HG02852 (cell line): ENCODE measurements around the gene SLC24A4.

Experiments used
- ATAC-seq: cut with Tn5 transposase; IDR thresholded peaks from one replicate; pipeline ENCODE4 v1.9.1; 2021; ENCODE audit warnings: mild to moderate bottlenecking, moderate library complexity; ENCODE audit not compliant: unreplicated experiment

Gene SLC24A4

DNA sequence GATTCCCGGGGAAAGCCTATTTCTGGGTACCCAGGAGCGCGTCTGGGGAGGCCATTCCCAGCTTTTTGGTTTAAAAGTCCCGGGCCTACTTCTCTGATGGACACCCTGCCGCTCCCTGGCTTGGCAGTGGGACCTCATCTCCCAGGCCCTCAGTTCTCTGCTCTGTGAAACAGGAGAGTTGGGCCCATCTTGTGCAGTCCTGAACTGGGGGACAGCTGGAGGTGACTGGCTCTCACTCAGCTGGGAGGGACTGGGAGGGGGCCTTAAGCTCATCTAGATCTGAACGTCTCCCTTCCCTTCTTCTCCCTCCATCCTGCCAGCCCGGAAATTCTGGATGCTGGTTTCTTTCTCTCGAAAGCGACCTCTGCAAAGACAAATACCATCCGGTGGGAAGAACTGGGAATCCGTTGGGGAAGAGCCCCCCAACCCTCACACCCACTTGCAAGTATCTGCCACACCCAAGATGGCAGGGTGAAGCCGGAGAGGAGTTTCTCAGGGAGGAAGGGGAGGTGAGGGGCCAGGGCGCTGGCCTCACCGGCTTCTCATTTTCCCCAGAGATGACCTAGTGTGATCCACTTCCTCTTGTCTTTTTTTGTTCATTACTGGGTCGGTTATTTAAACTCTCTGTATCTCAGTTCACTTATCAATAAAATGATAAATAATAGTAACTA, 192.0 kb downstream of the SLC24A4 start:
- no peak for ATAC-seq

DNA sequence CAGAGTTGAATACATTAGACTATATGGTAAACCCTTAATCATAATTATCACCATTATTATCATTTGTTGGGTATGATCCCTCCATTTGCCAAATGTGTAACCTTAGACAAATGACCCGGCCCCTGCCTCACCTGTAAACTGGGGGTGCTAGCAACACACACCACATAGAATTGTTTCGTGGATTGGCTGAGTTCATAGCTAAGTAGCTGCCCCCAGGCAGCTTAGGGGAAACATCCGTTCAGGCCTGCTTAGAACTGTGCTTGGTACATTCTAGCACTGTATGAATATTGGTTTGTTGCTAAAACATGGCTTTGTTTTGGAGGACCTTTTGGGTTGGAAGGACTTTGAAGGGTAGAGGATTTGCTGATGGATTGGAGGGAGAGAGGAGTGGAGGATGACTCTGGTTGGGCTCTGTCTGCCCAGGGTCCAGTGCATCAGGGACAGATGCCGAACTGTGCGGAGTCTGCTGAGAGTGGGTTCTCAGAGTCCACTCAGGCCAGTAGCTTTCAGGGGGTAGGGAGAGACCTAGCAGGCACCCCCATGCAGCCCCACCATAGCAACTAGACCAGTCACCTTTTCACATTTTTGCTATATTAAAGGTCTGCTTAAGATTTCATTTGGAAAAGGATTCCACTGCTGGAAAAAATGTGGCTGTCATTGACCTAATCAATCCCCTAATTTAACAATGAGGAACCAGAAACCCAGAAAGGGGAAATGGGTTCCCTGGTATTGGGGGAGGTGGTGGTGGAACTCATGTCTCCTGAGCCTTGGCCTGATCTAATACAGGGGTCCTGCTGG, 192.8 kb downstream of the SLC24A4 start:
- ATAC-seq, result no peak

DNA sequence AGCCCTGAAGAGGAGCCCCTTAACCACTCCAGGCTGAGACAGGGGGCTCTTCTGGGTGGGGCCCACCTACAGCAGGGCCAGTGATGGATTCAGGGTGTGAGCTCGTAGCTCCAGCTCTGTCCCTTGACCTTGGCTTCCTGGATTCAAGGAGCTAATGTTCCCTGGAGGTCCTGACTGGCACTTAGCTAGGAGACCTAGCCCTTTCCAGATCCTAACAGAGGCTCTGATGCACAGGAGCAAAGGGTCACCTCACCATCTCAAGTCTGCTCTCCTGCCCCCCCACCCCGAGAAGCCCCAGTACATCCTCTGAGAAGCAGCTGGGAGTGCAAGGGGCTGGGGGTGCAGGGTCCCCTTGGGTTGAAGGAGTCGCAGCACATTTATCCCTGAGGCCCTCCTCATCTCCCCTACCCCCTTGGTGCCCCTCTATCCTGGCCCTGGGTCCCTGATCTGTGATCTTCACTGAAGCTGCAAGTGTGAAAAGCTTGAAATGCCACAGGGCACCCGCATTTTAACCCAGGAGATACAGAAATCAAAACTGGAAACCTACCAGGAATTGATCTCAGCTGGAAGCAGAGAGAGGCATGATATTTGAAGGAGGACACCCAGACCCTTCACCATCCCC, 193.5 kb downstream of the SLC24A4 start:
- no peak for ATAC-seq

DNA sequence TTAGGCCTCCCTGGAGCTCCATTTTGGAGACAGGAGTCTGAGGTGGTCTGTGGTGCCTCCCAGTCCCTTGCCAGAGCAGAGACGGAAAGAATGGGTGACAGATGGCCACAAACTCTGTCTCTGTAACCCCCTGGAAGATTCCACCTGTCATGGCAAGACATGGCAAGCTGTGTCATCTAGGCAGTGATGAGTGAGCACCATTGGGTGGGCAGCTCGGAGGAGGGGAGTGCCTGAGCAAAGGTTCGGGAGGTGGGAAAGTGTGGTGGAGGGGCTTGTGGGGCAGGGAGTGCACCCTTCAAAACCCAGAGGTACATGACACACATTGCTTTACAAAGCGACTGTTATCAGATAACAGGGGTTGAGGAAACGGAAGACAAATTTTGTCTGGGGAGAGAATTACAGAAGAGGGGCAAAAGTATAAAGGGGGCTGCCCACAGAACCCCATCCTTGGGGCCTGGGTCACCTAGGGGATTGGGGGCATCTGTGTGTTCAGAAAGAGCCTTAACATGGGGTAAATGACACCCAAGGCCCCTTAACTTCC, 194.1 kb downstream of the SLC24A4 start:
- ATAC-seq, result no peak

DNA sequence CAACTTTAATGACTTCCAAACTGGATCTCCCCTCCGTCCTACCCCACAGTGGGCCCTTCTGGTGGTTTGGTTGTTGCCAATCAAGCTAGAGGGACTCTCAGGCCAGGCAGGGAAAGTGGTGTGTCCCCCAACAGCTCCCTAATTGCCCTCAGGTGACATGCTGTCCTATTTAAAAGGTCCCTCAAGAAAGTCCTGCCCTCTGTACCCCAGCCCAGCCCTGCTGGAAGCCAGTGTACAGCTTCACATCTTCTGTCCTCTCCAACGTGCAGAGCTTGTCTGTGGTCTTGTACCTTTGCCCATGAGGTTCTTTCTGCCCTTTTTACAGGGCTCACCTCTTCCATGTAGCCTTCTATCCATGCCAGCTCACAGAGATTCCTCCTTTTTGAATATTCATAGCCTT, 194.8 kb downstream of the SLC24A4 start:
- ATAC-seq, result no peak

DNA sequence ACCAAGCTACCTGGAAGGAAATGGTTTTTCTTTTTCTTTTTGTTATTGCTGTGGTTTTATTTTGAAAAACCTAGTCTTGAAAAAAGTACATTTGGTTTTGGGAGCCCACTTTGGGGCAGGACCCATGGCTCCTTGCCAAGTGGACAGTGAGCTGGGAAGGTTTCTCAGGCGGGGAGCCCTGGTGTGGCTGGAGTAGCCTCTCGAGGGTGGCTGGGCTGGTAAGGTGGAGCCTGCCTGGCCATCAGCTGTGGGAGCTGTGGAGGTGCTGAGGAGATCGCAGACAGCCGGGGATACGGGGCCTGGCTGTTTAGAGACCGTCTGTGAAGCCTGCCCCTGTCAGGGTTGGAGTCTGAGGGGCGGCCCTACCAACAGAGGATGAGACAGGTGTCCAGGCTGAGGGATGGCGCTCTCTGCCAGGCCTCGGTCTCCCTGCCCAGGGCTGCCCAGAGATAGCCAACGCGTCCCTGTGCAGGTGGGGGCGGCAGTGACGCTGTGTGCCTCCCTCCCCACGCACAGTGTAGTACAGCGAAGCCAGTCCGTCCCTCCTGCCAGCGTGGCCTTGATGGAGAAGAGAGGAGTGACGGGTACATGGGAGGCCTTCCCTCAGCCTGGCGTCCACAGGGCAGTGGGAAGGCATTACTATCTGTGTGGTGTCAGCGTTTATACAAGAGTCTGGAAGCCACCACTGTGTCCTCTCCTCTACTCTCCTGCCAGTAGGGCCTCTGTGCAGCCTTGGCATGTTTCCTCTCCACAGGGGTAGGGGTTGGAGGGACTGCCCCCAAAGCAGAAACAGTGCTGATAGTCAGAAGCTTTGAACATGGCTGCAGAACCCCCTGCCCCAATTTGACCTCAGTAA, 196.5 kb downstream of the SLC24A4 start:
- ATAC-seq, result no peak

DNA sequence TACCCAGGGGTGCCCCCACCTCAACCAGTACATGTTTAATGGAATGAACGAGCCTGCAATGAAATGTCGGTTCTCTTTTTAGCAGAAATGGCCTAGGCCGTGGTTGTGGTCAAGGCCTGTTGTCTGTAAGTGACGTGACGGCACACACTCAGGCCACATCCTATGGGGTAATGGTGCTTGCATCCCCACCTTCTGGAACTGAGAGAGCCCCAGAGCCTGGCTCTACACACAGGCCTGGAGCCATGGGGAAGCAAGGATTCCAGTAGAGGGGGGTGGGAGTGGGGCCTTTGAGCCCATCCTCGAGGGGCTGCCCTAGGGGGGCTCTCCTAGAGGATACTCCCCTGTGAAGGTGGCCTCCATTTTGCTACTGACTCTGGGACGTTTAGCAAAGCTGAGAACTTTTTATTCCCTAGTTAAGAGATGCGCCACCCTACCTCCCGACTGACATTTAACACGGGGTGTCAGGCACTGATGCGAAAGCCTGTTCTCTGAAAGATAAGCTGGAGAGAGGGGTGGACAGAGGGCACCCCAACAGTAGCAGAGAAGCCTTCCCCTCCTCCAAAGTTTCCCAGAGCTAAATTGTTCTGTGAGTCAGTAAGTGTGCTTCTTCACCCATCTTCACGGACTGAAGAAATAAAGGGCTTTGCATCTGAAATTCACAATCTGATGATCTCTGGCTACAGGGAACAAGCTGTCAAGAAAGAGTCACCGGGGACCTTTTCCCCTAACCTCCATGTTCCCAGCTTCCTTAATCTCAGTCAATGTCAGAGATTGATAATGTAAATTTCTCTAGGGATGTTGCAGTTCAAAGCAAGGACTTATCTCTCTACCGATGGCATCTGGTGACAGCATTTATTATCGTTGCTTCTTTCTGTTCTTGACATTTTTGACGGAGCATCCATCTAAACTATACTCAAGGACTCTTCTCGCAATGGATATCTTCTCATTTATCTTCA, 197.4 kb downstream of the SLC24A4 start:
- ATAC-seq, result no peak

DNA sequence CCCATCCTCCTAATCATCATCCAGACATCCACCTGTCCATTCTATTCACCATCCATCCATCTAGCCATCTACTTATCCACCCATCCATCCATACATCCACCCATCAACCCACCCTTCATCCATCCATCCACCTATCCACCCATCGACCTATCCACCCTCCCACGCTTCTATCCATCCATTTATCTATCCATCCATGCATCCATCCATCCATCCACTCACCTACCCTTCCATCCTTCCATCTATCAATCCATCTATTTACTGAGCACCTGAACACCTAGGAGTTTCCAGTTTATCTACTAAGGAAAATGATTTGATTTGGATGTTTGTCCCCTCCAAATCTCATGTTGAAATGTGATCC, 198.1 kb downstream of the SLC24A4 start:
- ATAC-seq, result no peak

DNA sequence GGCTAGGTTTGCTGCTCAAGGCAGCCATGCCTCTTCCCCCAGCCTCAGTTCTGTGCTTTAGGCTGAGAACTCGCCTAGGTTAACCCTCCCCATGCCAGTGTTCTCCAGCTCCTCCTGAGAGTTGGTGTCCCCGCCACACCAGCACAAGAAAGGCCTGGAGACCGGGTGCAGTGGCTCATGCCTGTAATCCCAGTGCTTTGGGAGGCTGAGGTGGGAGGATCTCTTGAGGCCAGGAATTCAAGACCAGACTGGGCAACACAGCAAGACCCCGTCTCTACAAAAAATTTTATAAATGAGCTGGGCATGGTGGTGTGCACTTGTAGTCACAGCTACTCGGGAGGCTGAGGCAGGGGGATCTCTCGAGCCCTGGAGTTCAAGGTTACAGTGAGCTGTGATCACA, 200.8 kb downstream of the SLC24A4 start:
- no peak for ATAC-seq

DNA sequence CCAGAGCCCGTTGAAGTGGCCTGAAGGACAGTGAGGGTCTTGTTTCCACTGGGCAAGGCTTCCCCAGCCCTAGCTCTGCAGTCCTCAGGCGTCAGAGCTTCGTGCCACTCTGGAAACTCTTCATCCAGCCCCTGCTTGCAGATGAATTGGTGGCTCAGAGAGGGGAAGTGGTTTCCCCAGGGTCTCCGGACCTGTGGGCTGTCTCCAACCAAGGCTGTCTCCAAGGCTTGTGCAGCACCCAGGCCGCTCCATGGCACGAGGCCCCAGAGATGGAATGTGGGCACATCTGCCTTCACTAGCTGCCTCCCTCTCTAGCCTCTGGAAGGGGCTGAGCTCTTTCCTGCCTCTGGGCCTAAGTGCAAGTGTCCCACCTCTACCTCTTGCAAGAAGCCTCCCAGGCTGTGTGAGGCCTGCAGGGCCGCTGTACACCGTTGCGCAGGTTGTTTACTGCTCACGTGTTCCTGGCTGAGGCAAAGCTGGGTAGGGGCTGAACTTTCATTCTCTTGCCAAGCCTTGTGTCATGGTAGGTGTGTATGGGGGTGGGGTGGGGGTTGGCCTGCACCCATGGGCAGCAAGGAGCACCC, 201.7 kb downstream of the SLC24A4 start:
- ATAC-seq, result no peak

DNA sequence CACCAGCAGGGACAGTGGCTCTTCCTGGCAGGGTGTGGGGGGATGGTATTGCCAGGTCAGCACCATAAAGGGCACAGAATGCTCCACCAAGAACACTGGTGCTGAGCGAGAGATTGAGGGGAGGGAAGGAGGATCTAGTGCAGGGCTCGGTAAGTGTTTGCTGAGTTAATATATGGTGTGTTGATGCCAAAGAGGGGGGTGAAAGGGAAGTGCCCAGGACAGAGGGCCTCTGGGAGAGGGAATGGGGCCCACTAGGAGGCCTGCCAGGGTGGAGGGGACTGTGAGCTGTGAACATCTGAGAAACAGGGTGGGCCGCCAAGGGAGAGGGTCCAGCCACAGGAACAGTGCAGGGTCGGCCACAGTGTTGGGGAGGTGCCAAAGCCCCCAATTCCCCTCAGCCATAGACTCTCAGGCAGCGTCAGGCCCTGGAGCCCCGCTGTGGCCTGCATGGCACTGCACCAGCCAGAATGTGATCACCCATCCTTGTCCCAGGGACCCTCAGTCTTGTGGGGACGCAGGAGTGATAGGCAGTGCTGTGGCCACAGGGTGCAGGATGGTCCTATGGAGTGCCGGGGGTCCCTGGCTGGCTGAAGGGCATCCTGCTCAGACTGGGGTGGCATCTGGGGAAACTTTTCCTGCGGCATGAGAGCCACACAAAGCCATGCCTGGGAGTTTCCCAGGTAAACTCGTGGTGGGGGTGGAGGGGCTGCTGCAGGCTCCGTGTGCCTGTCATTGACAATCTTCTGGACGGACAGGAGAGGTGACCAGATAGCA, 202.5 kb downstream of the SLC24A4 start:
- ATAC-seq, result no peak

DNA sequence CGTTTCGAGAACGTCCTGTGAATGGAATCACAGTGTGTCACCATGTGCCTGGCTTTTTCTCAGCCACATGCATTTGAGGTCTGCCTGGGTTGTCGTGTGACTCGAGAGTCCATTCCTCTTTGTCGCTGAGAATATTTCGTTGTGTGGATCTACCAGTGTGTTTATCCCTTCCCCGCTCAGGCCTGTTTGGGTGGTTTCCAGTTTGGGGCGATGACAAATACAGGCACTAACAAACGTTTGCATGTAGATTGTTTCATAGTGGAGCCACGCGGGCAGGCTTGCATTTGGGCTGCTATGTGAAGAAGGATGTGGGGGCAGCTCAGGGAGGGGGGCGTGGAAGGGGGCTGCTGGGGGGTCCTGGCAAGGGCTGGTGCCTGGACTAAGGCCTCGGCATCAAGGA, 204.8 kb downstream of the SLC24A4 start:
- no peak for ATAC-seq

DNA sequence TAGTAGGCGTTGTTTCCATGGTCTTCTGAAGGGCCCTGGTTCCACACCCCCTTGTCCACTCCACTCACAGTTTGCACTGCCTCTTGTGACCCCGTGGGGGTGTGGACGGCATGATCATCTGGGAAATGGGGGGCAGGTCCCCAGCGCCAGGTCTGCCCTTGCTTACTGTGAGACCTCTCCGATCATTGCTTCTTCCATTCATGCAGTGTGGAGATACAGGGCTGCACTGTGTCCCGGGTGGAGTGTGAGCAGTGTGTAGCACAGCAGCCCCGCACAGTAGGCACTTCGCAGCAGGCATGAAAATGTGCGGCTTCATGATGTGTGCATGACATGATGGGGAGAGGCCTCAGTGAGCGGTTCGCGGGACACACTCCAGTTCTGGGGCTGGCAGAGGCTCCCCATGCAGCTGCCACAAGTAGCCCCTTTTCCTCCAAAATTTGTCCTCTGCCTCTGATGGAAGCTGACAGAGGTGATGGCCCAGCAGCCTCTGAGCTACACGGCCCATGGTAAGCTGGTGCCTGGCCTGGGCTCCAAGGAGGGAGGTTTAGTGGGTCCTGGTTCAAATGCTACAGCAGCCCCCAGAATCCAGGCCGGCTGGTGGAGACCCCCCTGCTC, 205.6 kb downstream of the SLC24A4 start:
- no peak for ATAC-seq

DNA sequence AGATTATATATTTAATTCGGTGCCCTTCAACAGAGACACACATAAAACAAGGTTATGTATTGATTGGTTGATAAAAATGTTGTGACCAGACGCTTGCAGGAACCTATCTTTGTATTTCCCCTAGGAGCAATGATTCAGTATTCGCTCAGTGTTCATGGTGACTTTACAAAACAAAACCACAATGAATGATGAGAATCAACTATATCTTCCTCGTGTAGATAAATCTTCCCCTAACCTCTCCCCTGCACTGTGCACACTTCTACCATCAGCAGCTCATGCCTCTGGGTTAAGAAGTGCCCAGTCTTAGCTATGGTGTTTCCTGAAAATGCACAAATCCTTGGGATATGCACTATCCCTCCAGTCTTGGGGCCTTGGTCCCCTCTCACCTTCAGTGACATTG, 206.9 kb downstream of the SLC24A4 start:
- ATAC-seq, result no peak

DNA sequence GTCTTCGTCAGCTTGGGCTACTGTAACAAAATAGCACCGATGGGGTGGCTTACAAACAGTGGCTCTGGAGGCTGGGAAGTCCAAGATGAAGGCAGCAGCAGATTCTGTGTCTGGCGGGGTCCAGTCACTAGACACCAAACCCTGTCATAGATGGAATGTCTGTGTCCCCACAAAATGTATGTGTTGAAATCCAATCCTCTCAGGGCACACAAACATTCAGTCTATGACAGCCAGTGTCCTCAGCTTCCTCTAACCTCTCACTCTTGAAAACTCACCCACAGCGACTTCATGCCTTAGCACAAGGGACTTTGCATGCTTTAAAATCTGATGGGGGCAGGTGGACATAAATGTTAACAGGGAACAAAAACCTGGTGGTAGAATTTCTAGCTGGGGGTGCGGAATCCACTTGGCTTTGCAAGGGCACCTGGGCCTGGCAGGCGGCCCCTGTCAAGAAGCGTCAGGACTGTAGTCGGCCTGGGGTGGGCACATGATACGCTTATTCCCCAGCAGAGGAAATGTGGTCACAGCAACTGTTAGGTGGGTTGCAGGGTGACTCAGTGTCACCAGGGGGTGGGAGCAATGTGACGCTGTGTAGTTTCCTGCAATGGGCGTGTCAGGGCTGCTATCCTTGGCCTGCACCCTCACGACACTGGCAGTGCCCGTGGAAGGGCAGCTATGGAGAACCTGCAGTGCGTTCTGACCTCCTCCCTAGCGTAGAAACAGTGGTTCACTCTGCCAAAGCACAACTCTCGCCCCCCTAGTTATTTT, 208.3 kb downstream of the SLC24A4 start:
- no peak for ATAC-seq

DNA sequence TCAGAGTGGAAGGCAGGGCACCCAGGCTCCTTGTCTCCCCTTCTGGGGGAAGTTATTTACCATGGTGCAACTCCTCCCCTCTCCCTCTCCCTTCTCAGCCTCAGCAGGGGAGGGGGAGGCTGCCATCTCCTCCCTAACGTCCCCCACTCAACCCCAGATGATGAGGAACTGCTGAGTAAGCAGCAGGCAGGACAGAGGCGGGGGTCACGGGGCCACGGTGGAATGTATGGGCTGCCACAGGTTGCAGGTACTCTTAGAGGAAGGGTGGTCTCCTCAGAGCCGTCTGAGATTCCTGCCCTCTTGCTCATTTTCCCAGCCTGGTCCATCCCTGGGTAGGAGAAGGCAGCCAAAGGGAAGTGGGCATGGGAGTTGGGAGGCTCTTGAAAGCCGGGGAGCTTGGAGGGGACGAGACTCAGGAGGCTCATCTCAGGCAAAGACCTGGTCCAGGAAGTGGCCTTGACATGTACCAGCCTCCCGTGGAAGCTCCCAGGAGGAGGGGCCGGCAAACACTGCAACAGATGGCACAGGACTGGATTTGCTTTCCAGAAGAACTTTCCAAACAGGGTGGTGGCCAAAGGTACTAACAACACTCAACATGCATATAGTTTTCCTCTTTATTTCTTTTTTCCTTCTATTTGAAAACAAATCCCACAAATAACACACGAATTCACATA, 209.7 kb downstream of the SLC24A4 start:
- ATAC-seq, result no peak
